Middle frontal gyrus (tissue), 1 donor: Measurements from ENCODE around the gene SIL1.
"Not testable (repeated sequence)": the region's sequence is repeated elsewhere in the genome, so short reads cannot be mapped to it uniquely, and the experiment has no call there.

Experiments
- DNase-seq: peaks from one replicate; pipeline ENCODE4 v3.0.0-alpha.2; 2015; ENCODE audit warnings: low spot score; ENCODE audit errors: extremely low spot score

Gene SIL1

DNA sequence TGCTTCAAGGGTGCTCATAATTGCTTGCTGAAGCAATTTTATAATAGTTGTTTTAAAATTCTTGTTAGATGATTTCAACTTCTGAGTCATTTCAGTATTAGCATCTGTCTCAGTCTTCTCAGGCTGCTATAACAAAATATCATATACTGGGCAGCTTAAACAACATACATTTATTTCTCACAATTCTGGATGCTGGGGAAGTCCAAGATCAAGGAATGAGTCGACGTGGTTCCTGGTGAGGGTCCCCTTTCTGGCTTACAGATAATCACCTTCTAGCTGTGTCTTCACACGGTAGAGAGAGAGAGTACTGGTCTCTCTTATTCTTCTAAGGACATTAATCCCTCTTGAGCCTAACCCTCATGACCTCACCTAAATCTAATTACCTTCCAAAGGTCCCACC, 160.4 kb downstream of the SIL1 start:
- DNase-seq = no peak

DNA sequence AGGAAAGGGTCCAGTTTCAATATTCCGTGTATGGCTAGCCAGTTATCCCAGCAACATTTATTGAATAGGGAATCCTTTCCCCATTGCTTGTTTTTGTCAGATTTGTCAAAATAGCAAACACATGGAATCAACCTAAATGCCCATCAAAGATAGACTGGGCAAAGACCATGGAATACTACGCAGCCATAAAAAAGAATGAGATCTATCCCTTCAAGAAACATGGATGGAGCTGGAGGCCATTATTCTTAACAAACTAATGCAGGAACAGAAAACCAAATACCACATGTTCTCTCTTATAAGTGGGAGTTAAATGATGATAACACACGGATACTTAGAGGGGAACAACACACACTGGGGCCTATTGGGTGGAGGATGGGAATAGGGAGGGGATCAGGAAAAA, 161.8 kb downstream of the SIL1 start:
- DNase-seq = not testable (repeated sequence)

DNA sequence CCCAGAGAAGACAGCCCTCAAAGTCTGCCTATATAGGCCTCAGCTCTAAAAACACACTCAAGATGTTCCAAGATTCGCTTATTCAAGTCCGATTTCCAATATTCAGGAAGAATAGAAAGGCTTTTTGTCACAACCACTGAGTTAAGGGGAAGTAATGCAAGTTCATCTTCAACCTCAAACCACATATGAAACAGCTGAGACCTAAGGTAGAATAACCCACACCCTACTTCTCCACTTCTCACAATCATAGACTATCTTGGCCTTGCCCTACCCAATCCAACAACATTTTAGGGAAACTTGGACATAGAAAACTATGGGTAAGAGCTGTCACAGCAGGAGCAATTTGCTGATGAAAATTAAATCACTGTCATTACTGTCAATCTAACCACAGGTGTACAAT, 171.0 kb downstream of the SIL1 start:
- DNase-seq = no peak

DNA sequence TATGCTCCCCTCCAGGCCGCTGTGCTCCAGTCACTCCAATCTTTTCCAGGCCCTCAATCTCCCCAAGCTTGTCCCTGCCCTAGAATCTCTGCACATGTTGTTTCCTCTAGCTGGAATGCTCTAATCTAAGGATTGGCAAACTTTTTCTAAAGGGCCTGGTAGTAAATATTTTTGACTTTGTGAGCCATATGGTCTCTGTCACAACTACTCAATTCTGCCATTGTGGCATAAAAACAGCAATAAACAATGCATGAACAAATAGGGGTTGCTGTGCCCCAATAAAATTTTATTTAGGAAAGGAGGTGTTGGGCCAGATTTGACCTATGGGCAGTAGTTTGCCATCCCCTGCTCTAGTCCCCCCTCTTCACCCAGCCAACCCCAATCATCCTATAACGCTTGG, 172.5 kb downstream of the SIL1 start:
- no peak for DNase-seq

DNA sequence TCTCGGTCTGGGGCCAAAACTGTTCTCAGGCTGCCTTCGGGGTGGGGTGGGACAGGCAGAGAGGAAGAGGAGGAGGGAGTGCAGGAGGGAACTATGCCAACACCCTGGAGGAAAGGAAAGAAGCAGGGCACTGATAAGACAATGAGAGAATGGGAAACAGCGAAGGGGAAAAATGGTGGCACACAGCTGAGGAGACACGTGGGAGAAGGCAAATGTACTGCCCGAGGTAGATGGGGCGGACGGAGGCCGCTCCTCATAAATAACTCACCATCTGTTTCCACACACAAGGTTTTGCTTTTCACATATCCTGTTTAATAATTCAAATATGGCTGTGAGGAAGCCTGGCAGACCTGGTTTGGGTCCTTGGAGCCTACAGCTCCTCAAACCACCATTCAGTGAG, 174.9 kb downstream of the SIL1 start:
- no peak for DNase-seq

DNA sequence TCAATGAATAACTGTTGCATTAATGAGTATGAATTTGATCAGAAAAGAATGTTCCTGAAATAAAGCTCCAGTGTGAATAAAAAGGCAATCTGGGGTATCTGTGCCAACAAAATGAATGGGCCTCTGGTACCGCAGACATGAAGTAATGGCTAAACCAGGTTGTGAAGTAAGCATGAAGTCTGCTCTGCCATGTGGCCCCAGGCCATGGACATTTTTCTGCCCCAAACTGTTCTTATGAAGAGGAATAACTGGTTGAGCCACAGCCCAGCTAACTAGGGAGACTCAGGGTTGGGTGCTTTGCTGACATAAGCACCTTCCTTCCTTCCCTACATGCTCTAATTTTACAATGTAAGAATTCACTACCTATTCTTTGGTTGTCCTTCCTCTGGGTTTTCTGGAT, 175.6 kb downstream of the SIL1 start:
- DNase-seq = no peak

DNA sequence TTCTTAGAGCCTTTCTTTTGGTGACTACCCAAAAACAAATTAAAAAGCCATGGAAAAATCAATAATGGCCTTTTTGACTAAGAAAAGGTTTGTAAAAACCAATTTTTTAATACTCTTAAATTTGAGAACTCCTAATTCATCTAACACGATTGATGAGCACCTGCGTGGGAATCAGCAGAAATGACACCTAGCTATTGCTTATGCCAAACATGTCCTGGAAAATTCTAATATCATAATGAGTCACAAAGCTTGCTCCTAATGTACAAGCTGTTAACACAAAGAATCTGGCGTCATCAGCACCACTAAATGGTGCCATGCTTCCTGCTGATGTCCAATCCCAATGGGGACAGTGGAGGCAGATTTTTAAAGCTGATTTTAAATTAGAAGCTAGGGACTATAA, 176.8 kb downstream of the SIL1 start:
- DNase-seq = no peak

DNA sequence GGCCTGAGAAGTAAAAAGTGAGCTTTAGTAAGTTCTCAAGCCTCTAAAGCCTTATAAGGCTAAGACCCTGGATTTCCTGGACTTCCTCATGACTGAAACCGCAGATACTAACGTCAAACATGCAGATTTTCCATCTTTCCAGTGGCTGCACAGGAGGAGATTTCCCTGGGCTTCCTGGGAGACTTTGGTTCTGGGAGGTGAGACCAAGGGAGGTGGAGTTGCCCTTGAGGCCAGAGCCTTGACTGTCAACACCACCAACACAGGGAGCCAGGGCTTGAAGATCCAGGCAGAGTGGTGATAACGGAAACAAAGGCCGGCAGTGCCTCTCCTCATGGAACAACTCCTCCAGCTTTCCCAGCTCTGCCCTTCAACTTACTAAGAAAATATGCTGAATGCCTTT, 178.3 kb downstream of the SIL1 start:
- no peak for DNase-seq

DNA sequence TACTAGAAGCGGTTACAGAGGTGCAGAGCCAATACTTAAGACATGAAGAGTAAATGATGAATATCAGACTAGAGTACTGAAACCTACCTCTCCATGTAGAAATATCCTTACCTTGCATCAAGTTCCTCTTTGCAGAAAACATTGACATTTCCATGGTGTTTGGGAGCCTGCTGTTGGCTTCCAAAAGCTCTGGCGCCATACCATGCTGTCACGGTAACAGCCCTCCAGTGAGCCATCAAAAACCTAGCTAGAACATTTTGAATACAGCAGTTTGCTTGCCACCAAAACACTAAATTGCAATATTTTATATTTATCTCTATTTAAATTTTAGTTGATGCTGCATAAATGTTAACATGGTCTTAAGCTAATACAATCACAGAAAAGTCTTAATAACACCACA, 179.0 kb downstream of the SIL1 start:
- no peak for DNase-seq

DNA sequence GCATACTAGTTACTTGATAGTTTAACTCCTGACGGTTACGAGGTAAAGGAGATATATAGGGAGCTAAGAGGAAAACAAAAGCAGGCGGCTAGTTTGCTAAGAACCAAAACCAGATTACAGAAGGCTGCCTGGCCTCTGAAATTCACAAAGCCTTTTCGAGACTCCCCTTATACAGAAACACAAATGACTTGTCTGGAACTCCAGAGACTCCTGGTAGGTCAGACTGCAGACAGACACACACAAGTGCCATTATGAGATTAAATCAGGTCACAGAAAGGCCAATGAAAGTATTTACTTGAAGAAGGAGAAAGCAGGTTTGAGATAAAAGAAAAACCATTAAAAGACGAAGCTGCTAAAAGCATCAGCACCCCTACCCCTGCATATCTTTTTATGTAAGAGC, 180.5 kb downstream of the SIL1 start:
- no peak for DNase-seq

DNA sequence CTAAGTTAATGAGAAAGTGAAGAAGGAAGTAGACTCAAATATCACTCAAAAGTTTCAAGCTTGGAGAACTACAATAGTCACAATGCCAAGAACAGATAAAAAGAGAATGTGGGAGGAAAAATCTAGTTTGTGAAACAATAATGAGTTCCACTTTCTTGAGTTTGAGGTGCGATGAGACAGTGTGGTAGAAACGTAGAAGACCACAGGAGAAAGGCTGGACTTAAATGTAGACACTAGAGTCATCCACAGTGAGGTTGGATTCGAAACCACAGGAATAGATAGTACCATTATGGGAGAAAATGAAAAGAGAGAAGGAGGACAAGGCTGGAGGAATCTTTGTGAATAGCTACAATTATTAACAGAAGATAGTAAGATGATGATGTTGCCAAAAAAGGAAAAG, 182.0 kb downstream of the SIL1 start:
- no peak for DNase-seq

DNA sequence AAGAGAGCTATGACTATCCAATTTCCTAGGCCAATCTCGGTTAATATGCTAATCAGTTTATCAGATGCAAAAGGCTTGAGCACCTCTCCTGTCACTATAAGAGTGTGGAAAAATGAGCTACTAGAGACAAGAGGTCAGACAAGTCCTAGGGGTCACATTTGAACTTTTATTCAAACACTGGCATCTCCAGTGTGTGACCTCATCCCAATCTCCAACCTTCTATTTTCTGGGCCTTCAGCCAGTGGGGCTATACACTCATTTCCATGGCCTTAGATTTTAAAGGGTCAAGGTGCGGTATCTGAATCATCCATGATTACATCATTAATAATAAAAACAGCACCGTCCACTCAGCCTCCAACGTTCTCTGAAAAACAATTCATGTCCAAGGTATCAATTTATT, 183.4 kb downstream of the SIL1 start:
- DNase-seq = no peak

DNA sequence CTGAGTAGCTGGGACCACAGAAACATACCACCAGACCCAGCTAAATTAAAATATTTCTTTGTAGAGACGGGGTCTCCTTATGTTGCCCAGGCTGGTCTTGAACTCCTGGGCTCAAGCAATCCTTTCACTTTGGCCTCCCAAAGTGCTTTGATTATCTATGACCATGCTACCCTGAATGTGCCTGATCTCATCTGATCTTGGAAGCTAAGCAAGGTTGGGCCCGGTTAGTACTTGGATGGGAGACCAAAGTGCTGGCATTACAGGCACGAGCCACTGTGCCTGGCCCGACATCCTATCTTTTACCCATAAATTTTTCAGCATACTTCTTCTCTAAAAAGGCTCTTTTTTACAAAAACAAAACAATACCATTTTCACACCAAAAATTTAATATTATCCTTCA, 186.0 kb downstream of the SIL1 start:
- no peak for DNase-seq

DNA sequence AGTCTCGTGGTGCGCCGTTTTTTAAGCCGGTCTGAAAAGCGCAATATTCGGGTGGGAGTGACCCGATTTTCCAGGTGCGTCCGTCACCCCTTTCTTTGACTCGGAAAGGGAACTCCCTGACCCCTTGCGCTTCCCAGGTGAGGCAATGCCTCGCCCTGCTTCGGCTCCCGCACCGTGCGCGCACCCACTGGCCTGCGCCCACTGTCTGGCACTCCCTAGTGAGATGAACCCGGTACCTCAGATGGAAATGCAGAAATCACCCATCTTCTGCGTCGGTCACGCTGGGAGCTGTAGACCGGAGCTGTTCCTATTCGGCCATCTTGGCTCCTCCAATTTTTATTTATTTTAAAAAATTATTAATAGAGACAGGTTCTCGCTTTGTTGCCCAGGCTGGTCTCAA, 187.0 kb downstream of the SIL1 start:
- DNase-seq = not testable (repeated sequence)

DNA sequence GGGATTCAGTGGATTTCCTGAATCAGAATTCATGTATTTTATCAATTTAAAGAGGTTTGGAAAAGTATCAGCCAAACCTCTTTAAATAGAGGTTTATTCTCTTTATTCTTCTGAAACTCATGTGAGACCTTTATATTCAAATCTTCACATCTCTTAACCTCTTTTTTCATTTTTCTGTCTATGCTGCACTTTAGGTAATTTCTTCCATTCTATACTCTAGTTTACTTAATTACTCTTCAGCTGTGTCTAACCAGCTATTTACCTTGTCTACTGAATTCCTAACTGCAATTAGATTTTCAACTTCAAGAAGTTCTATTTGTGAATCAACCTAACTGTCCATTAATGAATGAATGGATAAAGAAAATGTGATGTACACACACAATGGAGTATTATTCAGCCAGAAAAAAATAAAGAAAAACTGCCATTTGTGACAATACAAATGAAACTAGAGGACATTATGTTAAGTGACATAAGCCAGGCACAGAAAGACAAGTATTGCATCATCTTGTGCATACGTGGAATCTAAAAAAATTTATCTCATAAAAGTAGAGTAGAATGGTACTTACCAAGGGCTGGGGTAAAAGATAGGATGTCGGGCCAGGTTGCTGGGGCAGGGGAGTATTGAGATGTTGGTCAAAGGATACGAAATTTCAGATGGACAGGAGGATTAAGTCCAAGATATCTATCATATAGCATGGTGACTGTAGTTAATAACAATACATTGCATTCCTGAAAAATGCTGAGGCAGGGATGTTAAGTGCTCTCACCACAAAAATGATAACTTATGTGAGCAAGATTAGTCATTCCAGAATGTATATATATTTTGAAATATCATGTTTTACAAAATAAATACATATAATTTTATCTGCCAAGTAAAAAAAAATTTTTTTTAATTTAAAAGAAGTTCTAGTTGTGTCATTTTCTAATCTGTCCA, 193.5 kb downstream of the SIL1 start:
- no peak for DNase-seq

DNA sequence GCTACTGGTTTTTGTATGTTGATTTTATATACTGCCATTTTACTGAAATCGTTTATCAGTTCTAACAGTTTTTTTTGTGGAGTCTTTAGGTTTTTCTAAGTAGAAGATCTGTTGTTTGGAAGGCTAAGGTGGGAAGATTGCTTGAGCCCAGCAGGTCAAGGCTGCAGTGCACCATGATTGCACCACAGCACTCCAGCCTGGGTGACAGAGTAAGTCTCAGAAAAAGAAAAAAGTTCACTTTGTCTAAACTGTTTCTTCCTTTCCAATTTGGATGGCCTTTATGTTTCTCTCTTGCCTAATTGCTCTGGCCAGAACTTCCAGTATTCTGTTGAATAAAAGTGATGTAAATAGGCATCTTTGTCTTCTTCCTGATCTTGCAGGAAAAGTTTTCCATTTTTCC, 198.5 kb downstream of the SIL1 start:
- DNase-seq = no peak

DNA sequence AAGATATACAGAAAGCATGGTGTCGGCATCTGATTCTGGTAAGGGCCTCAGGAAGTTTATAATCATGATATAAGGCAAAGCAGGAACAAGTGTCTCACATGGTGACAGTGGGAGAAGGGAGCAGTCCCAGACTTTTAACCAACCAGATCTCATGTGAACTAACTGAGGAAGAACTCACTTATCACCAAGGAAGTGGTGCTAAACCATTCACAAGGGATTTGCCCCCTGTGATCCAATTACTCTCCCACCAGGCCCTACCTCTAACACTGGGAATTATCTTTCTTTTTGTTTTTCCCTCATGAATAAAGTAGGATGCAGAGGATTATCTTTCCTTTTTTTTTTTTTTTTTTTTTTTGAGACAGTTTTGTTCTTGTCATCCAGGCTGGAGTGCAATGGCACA, 199.6 kb downstream of the SIL1 start:
- DNase-seq = no peak

DNA sequence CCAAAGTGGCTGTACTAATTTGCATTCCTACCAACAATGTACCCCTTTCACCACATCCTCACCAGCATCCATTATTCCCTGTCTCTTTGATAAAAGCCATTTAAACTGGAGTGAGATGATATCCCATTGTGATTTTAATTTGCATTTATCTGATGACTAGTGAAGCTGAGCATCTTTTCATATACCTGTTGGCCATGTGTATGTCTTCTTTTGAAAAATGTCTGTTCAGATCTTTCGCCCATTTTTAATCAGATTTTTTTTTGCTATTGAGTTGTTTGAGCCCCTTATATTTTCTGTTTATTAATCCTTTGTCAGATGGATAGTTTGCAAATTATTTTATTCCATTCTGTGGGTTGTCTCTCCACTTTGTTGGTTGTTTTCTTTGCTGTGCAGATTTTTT, 202.0 kb downstream of the SIL1 start:
- DNase-seq = no peak

DNA sequence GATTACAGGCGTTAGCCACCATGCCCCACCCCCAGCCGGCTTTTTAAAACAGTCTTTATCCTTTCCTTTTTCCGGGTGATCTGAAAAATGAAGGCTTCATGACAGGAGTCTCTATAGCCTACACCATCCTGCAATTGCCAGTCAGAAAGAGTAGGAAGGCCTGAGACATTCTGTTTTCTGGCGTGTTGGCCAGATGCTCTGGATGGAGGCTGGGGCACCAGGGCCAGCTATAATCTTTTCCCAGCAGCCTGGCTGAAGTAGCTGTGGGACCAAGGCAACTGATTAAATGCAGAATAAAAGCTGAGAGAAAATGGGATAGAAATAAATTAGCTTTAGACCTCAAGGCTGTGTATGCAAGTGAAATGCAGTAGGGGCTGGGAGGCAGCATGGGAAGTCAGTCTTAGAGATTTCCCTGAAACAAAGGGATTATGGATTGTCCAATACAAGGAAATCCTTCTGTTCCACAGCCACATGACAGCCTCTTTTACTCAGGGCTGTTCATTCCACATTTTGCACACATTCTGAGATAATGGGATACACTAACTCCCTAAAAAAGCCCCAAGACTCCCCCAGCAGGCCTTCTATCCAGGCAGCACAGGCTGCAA, 207.1 kb downstream of the SIL1 start:
- DNase-seq = no peak

DNA sequence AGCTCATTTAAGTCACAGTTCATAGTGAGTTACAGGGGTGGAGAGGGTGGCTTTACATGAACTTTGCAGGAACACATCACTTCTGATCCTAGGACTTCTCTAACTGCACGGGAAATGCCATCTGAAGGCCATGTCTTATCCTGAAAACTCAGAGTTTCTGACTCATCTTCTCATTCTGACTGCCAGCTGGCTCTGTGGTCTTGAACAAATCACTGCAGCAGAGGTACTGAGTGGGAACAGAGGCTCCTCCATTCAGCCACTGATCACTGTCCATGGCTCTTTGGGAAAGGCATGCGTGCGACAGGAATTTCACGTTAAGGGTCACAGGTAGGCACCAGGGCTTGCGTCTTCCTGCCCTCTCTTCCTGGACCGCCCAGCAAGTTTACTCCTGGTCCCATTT, 208.4 kb downstream of the SIL1 start:
- no peak for DNase-seq

DNA sequence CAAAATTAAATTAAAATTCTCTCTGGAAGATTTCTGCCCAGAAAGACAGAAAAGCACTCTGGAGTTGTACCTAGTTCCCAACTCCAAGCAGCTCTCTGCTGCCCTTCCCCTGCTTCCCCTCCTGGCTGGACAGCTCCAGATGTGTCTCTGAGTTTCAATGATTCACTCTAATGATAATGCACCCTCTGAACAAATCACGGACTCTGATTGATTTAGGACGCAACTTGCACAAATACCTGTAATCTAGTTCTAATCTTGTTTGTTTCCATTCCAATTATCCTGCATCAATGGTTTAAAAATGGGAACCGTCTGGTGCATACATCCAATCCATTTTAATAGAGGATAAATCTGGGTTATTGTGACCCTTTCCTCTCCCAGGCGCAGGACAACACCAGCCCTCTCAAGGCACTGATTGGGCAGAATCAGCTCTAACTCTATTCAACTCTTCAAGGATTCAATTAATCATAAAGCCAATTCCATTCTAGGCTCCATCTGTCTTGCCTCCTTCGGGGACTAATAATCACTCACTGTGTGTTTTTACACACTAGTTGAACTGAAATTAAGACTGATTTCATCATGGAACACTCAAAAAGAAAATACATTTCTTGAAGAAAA, 211.9 kb downstream of the SIL1 start:
- DNase-seq = no peak

DNA sequence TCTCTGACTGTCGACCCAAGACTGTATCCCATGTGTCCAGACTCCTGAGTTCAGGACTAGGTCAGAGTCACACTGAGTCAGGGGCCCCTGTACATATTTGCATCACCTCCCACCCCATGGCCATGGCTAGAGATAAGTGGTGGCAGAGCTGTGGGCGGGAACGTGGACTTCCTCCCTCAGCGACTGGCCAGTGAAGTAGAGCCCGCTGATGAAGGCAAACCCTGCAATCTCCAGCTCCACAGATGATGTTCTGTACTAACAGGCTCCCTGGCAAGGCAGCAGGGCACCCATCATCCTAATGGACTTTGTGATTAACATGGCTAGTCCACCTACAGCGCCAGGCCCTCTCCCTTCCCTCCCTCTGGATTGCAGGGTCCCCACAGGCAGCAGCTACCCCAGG, 212.5 kb downstream of the SIL1 start:
- no peak for DNase-seq

DNA sequence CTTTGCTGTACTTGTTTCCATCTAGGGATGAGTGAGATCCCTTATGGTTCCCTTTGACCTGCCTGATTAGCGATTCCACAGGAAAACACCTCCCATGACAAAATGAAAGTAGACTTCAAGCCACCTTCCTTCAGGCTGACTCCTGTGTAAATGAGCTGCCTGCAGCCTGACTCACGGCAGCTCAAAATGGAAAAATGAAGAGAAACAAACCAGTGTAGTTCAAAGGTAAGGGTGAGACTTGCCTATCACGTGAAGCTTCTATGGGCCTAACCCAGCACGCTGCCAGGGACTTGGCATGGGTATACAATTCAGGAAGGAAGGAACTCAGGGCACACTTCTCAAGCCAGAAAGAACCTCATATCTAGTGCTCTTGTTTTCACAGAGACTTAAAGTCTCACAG, 212.9 kb downstream of the SIL1 start:
- DNase-seq = no peak
